C4-2B (cell line): ENCODE measurements around the gene SMARCAL1.

Source experiments
- CTCF ChIP-seq: fragments of 450-650 bp; conservative IDR thresholded peaks from 2 replicates; pipeline ENCODE4 v1.5.1; 2017; ENCODE audit warnings: mild to moderate bottlenecking
- ZFX ChIP-seq: fragments of 450-650 bp; IDR thresholded peaks from 2 replicates; pipeline ENCODE4 v1.6.1; 2017

- no peak for TF ChIP-seq CTCF
- no peak for TF ChIP-seq ZFX
Observed at GRCh38 chr2:216464104-216464720, 51.9 kb downstream of the SMARCAL1 start.
